ENCODE results near the gene GRAMD1B.
"Not testable (repeated sequence)": the region's sequence is repeated elsewhere in the genome, so short reads cannot be mapped to it uniquely, and the experiment has no call there.

Gene GRAMD1B

DNA sequence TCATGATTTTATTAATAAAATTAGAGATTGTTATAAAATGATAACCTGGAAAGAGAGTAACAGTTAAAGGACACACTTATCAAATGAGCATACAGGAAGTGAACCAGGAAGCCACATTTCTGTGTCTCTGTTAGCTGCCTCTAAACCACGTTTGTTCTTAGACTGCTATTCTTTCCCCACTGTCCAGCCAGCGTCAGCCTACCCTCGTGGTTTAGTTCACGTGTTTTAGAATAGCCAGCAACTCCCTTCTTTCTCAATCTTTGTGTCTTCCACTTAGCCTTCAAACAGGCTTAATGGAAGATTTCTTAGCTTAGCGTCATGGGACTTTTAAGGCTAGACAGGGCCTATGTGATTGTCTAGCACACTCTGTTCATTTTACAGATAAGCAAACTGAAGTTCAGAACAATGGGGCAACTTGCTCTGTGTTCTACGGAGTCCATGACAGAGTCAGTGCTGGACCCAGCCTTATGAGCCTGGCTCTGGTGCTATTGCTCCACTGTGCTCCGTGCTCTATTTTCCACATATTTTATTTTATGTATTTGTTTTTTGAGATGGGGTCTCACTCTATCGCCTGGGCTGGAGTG, 27.2 kb downstream of the GRAMD1B start:
- TF ChIP-seq CTCF (IDR thresholded peaks at IDR 0.05; ENCODE audit: low read depth, low read length), result no peak
- H3K4me3 ChIP-seq (ENCODE audit: low read depth, low read length), result no peak overlapping the region

DNA sequence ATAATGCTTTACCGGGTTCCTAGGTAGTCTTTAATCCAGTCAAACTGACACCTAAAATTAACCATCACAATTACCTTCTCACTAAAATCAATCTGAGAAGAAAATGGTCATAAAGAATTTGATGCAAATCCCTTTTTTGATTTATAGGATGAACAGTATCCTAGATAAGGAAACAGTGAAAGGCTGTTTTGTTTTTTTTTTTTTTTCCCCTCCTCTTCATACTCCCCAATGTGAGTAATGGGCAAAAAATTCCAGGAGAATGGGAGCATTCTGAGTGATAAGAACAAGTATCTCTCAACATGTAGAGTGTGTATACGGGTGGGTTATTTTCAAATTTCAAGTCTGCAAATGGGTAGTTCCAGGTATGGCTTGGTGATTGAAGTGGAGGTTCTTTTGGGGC, 28.4 kb downstream of the GRAMD1B start:
- no peak overlapping the region for H3K4me3 ChIP-seq (ENCODE audit: low read depth, low read length)
- TF ChIP-seq CTCF (IDR thresholded peaks at IDR 0.05; ENCODE audit: low read depth, low read length), result no peak

DNA sequence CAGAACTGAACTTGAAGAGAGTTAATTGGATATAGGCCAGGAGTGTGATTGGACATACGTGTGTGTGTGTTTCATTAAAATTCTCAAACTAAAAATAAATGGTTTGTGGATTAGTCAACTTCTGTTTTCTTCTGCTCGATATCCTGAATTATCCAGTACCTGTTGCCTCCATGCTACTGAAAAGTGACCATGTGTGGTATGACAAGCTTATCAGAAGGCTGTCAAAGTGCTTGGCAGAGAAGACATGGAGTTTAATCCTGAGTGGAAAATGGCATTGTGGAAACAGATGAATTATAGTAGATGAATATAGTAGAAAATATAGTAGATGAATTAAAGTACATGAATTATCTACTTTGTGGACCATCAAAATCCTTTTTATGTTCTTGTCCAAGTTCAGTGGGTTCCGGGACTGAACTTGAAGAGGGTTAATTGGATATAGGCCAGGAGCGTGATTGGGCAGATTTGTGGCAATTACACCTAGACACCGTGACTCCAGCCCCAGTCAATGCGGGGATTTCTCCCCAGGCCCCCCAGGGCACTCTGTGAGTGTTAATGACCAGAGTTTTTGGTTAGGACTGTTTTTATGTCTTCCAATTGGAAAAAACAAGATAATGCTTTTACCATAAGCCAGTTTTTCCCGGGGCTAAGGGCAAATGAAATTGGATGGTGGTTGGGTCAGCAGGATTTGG, 30.1 kb downstream of the GRAMD1B start:
- TF ChIP-seq CTCF (IDR thresholded peaks at IDR 0.05; ENCODE audit: low read depth, low read length), result no peak
- no peak overlapping the region for H3K4me3 ChIP-seq (ENCODE audit: low read depth, low read length)

DNA sequence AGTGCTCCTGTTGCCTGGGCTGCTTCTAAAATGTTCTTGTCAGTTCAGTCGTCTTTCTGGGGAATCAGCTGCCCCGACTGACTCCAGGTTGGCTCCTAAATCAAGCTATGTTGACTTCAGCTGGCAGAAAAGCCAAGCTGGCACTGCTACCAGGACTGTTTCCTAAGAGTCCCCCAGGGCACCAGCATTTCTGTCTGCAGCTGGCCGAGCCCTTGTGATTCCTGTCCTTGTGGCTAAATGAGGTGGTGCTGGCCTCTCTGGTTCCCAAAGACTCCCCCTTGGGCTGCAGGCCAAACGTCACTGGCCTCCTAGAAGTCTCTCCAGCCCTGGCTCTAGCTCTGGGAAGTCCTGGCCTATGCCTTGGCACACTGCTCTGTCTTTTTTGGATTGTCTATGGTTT, 31.1 kb downstream of the GRAMD1B start:
- TF ChIP-seq CTCF (IDR thresholded peaks at IDR 0.05; ENCODE audit: low read depth, low read length), result no peak
- no peak overlapping the region for H3K4me3 ChIP-seq (ENCODE audit: low read depth, low read length)

GRCh38 chr11:123465667-123466066, 35.6 kb downstream of the GRAMD1B start:
- not testable (repeated sequence) for H3K4me3 ChIP-seq (ENCODE audit: low read depth, low read length)

DNA sequence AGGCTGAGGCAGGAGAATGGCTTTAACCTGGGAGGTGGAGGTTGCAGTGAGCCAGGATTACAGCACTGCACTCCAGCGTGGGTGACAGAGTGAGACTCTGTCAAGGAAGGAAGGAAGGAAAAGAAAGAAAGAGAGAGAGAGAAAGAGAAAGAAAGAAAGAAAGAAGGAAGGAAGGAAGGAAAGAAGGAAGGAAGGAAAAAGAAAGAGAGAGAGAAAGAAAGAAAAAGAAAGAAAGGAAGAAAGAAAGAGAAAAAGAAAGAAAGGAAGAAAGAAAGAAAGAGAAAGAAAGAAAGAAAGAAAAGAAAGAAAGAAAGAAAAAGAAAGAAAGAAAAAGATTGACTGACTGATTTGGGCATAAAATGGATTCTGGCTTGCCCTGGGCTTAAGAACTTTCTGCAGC, 36.1 kb downstream of the GRAMD1B start:
- H3K4me3 ChIP-seq (ENCODE audit: low read depth, low read length), result not testable (repeated sequence)

- no peak for TF ChIP-seq CTCF (IDR thresholded peaks at IDR 0.05; ENCODE audit: low read depth, low read length)
Observed at GRCh38 chr11:123469089-123469488, 39.0 kb downstream of the GRAMD1B start.

GRCh38 chr11:123469586-123469985, 39.5 kb downstream of the GRAMD1B start:
- H3K4me3 ChIP-seq (ENCODE audit: low read depth, low read length), result no peak overlapping the region
- no peak for TF ChIP-seq CTCF (IDR thresholded peaks at IDR 0.05; ENCODE audit: low read depth, low read length)

More at GRCh38 chr11:123469089-123469488, 39.0 kb downstream of the GRAMD1B start:
- no peak overlapping the region for H3K4me3 ChIP-seq (ENCODE audit: low read depth, low read length)

Data from WI38 (cell line).